Activated naive CD4-positive, alpha-beta T cell treated with anti-CD3 and anti-CD28 coated beads, Interleukin-2, amount 50 U/mL, for 16 hours (primary cell): ENCODE results near the gene ISCA2.

Source experiments
- DNase-seq: peaks from one replicate; pipeline ENCODE4 v3.0.0-alpha.2; 2020

ISCA2 gene

GRCh38 chr14:74486164-74486563 lies 7.4 kb upstream of the ISCA2 start:
- DNase-seq: no peak

GRCh38 chr14:74488786-74489397 lies 4.7 kb upstream of the ISCA2 start:
- no peak for DNase-seq

GRCh38 chr14:74490486-74490885 lies 3.1 kb upstream of the ISCA2 start:
- no peak for DNase-seq

- DNase-seq: no peak
Measured at GRCh38 chr14:74491956-74492775, 1.4 kb upstream of the ISCA2 start.

- DNase-seq: no peak
Measured at GRCh38 chr14:74492776-74493342, 706 bp upstream of the ISCA2 start, which contains the start of gene NPC2. Gene NPC2, minus strand, starts transcription at chr14:74493305. Its CDS starts 31 bp downstream, at chr14:74493274.

- no peak for DNase-seq
Measured at GRCh38 chr14:74495356-74495755, 1.8 kb downstream of the ISCA2 start.

GRCh38 chr14:74500417-74501134 lies 7.0 kb downstream of the ISCA2 start:
- no peak for DNase-seq

- no peak for DNase-seq
Measured at GRCh38 chr14:74501135-74501614, 7.6 kb downstream of the ISCA2 start.

- DNase-seq: no peak
Measured at GRCh38 chr14:74501691-74502090, 8.1 kb downstream of the ISCA2 start.

- DNase-seq: no peak
Measured at GRCh38 chr14:74502236-74503019, 8.9 kb downstream of the ISCA2 start.

- no peak for DNase-seq
Measured at GRCh38 chr14:74503291-74503937, 9.8 kb downstream of the ISCA2 start.

- peak; percentile 4 for DNase-seq
Measured at GRCh38 chr14:74503938-74504335, 10.4 kb downstream of the ISCA2 start.

- DNase-seq: peak; percentile 2
Measured at GRCh38 chr14:74504412-74504811, 10.8 kb downstream of the ISCA2 start.

- peak; percentile 1 for DNase-seq
Measured at GRCh38 chr14:74504874-74505720, 11.5 kb downstream of the ISCA2 start.

- no peak for DNase-seq
Measured at GRCh38 chr14:74505831-74506230, 12.3 kb downstream of the ISCA2 start.

GRCh38 chr14:74506411-74506851 lies 12.9 kb downstream of the ISCA2 start:
- no peak for DNase-seq

GRCh38 chr14:74507085-74507484 lies 13.5 kb downstream of the ISCA2 start:
- no peak for DNase-seq

- DNase-seq: no peak
Measured at GRCh38 chr14:74507840-74508239, 14.3 kb downstream of the ISCA2 start.

GRCh38 chr14:74508292-74508731 lies 14.7 kb downstream of the ISCA2 start:
- DNase-seq: no peak

GRCh38 chr14:74508844-74509428 lies 15.4 kb downstream of the ISCA2 start:
- no peak for DNase-seq
